GM12864 (cell line): ENCODE data around the gene EPB41L3.

Source experiments
- DNase-seq: peaks from one replicate; pipeline ENCODE4 v3.0.0-alpha.2; 2011; ENCODE audit warnings: low read depth
- H3K4me3 ChIP-seq: 2 replicates; pipeline ENCODE4 v1.5.1; 2011; ENCODE audit warnings: mild to moderate bottlenecking, low read depth, low read length, control low read depth
- CTCF ChIP-seq: IDR thresholded peaks from 2 replicates; pipeline ENCODE4 v1.5.1; 2011; ENCODE audit warnings: low read depth, mild to moderate bottlenecking, moderate library complexity, low read length, control low read depth, inconsistent platforms; ENCODE audit errors: missing control alignments

Gene EPB41L3

DNA sequence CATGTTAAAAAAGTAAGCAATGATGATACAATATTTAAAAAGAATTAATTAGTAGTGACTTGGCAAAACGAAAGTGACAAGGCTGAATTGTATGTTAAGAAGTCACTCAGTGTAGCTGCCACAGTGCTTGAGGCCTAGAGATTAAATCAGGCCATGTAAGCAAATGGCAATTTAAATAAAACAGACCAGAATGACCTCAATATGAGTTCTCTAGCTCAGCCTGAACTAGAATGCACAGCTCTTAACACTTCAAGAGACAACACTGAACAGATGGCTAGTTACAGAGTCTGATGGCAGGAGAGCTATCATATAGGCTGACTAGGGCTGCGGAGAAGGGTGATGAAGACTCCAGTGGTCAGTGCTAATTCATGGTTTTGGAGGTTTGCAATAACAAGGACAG lies 130.3 kb downstream of the EPB41L3 start:
- no peak for DNase-seq
- no peak overlapping the region for H3K4me3 ChIP-seq
- TF ChIP-seq CTCF = no peak

DNA sequence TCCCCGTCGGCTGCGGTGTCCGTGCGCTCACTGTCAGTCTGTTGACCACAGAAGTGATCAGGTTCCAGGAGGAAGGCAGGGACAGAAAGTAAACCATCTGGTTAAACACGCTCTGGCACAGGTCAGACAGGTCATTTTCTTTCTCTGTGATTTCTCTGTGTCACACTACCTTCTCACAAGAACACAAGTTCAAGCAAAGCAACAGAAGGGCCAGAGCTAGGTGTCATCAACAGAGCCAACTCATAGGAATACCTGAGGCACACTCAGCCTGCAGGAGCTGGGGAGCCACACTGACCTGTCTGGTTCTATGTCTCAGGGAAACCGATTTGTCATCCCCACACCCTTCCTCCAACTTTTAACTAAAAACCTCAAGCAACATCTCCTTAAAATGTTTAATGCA lies 133.2 kb downstream of the EPB41L3 start:
- TF ChIP-seq CTCF = no peak
- no peak for DNase-seq
- no peak overlapping the region for H3K4me3 ChIP-seq

DNA sequence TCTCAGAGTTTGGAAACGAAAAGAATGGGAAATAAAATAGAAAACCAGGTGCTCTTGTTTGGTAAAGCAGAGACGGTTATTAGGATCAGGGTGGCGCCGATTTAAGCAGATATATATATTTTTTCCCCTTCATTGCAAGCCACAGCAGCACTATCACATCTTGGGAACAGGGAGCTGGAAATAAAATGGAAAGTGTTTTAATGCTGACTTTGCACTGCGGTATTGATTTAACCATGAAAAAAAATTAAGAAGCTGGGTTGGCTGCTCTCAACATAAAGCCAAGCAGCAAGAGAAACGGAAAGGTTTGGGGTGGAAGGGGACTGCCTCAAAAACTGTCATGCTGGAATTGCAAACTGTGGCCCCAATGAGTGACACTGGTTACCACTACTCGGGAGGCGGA lies 145.5 kb downstream of the EPB41L3 start:
- no peak overlapping the region for H3K4me3 ChIP-seq
- TF ChIP-seq CTCF = no peak
- DNase-seq = no peak

DNA sequence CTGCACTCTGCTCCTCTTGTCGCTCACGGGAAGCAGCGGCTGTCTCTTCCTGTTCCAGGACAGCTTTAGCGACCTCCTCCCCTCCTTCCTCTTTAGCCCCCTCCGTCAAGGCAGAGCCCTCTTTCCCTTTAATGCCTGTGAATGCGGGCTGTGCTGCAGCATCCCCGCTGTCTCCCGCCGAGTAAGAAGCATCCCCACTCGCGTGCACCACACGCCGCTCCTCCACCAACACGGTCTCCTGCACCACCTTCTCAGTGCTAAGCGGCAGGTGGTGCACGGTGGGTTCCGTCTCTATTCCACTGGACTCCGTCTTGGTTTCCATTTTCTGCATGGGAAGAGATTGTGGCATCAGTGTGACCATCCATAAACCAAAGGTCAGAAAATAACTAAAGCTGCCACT lies 146.7 kb downstream of the EPB41L3 start:
- no peak overlapping the region for H3K4me3 ChIP-seq
- DNase-seq = no peak
- TF ChIP-seq CTCF = no peak

GRCh38 chr18:5395860-5396448 lies 147.8 kb downstream of the EPB41L3 start:
- no peak overlapping the region for H3K4me3 ChIP-seq
- DNase-seq = no peak
- no peak for TF ChIP-seq CTCF

DNA sequence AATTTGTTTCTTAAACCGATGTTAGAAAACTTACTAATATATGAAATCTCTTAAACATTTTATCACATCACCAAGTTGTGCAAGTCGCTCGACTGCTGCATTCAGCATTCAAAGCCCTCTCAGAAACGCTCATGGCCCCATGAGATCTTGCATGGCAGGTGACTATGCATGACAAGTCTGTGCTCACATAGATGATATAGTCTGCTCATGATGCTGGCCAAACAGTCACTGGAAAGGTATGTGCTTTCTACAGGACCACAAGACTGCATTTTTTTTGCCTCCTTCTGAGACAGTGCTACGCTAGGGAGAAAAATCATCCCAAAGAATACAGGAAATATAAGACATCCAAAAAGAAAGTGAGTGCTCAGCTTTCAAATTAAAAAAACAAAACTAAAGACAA lies 150.0 kb downstream of the EPB41L3 start:
- TF ChIP-seq CTCF = no peak
- H3K4me3 ChIP-seq = no peak overlapping the region
- no peak for DNase-seq

- no peak for DNase-seq
- TF ChIP-seq CTCF = no peak
These were observed 152.4 kb downstream of the EPB41L3 start for GRCh38 chr18:5391409-5391808.

More at GRCh38 chr18:5391409-5391808, 152.4 kb downstream of the EPB41L3 start:
- no peak overlapping the region for H3K4me3 ChIP-seq
